Caco-2 (cell line): Measurements from ENCODE around the gene ROBO1. TPM values are rescaled to one million over a fixed set of nuclear protein-coding genes. Genes with fewer than 3 reads are reported as not detected.
A peak's percentile ranks its signal among the peaks of the same experiment; 100 is the strongest.

ENCODE experiments used
- BruUV-seq: library from RNA; stranded (reverse); fragments of 400-500 nt; replicated peaks from 2 replicates; lab custom pipeline; 2021; lab: Mats Ljungman, UMichigan
- CTCF ChIA-PET: fragments of 300-600 bp; sonication (Branson Sonifier 250); formaldehyde crosslinking; loops from one replicate; lab custom pipeline; 2022; ENCODE audit warnings: antibody characterized with exemption; lab: Charles Lee
- POLR2A ChIA-PET: fragments of 300-600 bp; sonication (Branson Sonifier 250); formaldehyde crosslinking; loops from one replicate; lab custom pipeline; 2022; ENCODE audit warnings: antibody characterized with exemption; lab: Charles Lee
- DNase-seq, 2 experiments: peaks; one replicate each; pipeline versions ENCODE4 v3.0.0 to v3.0.0-alpha.2; 2020 to 2022
- H3K27me3 ChIP-seq: replicated peaks from 2 replicates; pipeline ENCODE4 v1.6.0; 2011; ENCODE audit warnings: low read length; ENCODE audit not compliant: control insufficient read depth, insufficient read depth
- H3K36me3 ChIP-seq: 2 replicates; pipeline ENCODE4 v1.5.1; 2011; ENCODE audit warnings: low read length; ENCODE audit not compliant: control insufficient read depth, insufficient read depth
- H3K4me1 ChIP-seq: fragments of 250-450 bp; sonication (Bioruptor Pico); 2 replicates; pipeline ENCODE4 v1.5.1; 2020; ENCODE audit warnings: mild to moderate bottlenecking
- H3K4me3 ChIP-seq: 2 replicates; pipeline ENCODE4 v1.5.1; 2011; ENCODE audit warnings: low read depth, mild to moderate bottlenecking, control low read depth, low read length
- H3K9me3 ChIP-seq: fragments of 250-450 bp; sonication (Bioruptor Pico); 2 replicates; pipeline ENCODE4 v1.5.1; 2020; ENCODE audit warnings: mild to moderate bottlenecking, moderate library complexity
- H3K27ac Mint-ChIP-seq: one replicate; pipeline ENCODE4 v1.8.0; 2022; ENCODE audit warnings: mixed read lengths; ENCODE audit not compliant: unreplicated experiment
- H3K27me3 Mint-ChIP-seq: one replicate; pipeline ENCODE4 v1.8.0; 2022; ENCODE audit warnings: mixed read lengths; ENCODE audit not compliant: insufficient read depth, unreplicated experiment
- H3K36me3 Mint-ChIP-seq: one replicate; pipeline ENCODE4 v1.8.0; 2022; ENCODE audit warnings: mild to moderate bottlenecking, mixed read lengths; ENCODE audit not compliant: insufficient read depth, unreplicated experiment
- H3K4me1 Mint-ChIP-seq: one replicate; pipeline ENCODE4 v1.8.0; 2022; ENCODE audit warnings: low read depth, mixed read lengths; ENCODE audit not compliant: unreplicated experiment
- H3K4me3 Mint-ChIP-seq: one replicate; pipeline ENCODE4 v1.8.0; 2022; ENCODE audit warnings: mild to moderate bottlenecking, moderate library complexity, mixed read lengths; ENCODE audit not compliant: unreplicated experiment
- H3K9me3 Mint-ChIP-seq: one replicate; pipeline ENCODE4 v1.8.0; 2022; ENCODE audit warnings: mixed read lengths; ENCODE audit not compliant: unreplicated experiment
- intact Hi-C: fragments of 100-400 bp; cut with micrococcal nuclease; formaldehyde crosslinking; loops from one replicate; pipeline ENCODE4 v1.10.0; 2022; ENCODE audit not compliant: unreplicated experiment
- total RNA-seq: library from RNA; stranded (reverse); gene quantifications from 2 replicates; pipeline ENCODE4 v1.2.3, GENCODE V29; 2022
- TF ChIP-seq, protein P1 (sequence below), 2 experiments: fragments of 200-600 bp in 1 of 2; IDR thresholded peaks; 1 replicate in 1 of 2; 2 replicates in 1 of 2; pipeline versions ENCODE4 v1.5.1 to v1.8.0; 2011 to 2022; ENCODE audit warnings: antibody characterized with exemption in 1 of 2, control low read depth in 1 of 2, inconsistent platforms in 1 of 2, low read depth in 1 of 2, low read length in 1 of 2, mild to moderate bottlenecking in 1 of 2, moderate library complexity in 1 of 2; ENCODE audit not compliant: insufficient read depth in 1 of 2, severe bottlenecking in 1 of 2, unreplicated experiment in 1 of 2

Gene ROBO1
- total RNA-seq, 1 experiment from 2014 or later, result 1.8 TPM

DNA sequence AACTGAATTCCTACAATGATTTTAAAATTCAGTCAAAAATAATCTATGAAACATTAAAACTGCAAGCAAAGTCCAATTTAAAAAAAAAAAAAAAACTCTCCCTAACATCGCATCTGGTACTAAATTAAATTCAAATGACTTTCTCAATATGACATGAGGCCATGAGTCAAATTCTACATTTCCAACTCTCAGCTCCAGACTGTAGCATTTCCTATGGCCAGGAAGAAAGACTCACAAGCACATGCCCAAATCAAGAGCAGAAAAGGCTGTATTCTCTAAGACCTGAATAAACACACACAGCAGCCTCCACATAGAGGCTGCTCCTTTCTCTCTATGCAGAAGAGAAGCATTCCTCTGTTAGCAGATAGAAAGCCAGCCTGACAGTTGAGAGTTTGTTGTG lies 729.2 kb downstream of the ROBO1 start:
- Mint-ChIP-seq H3K4me3 (no peak overlapping the region), H3K9me3 (no peaks in the 10 kb centered on the region), H3K4me1 (no peaks in the 10 kb centered on the region), H3K36me3 (no peaks in the 10 kb centered on the region), H3K27me3 (peaks cover 2% of the 10 kb centered on the region), H3K27ac (no peak overlapping the region)
- no peaks in the 10 kb centered on the region for H3K9me3 ChIP-seq
- no peaks in the 10 kb centered on the region for H3K4me1 ChIP-seq
- H3K36me3 ChIP-seq, result no peaks in the 10 kb centered on the region
- TF ChIP-seq, protein P1, sequence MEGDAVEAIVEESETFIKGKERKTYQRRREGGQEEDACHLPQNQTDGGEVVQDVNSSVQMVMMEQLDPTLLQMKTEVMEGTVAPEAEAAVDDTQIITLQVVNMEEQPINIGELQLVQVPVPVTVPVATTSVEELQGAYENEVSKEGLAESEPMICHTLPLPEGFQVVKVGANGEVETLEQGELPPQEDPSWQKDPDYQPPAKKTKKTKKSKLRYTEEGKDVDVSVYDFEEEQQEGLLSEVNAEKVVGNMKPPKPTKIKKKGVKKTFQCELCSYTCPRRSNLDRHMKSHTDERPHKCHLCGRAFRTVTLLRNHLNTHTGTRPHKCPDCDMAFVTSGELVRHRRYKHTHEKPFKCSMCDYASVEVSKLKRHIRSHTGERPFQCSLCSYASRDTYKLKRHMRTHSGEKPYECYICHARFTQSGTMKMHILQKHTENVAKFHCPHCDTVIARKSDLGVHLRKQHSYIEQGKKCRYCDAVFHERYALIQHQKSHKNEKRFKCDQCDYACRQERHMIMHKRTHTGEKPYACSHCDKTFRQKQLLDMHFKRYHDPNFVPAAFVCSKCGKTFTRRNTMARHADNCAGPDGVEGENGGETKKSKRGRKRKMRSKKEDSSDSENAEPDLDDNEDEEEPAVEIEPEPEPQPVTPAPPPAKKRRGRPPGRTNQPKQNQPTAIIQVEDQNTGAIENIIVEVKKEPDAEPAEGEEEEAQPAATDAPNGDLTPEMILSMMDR (IDR thresholded peaks at IDR 0.05; ENCODE audit: insufficient read depth in 1 of 2, low read depth in 1 of 2, low read length in 1 of 2, severe bottlenecking in 1 of 2, unreplicated experiment in 1 of 2), result no peak
- BruUV-seq, result no TSS peak
- ChIA-PET POLR2A (no interaction called here), CTCF (no interaction called here)
- no peak for DNase-seq
- intact Hi-C loops, result no loop called here
- no peak overlapping the region for H3K4me3 ChIP-seq
- no peaks in the 10 kb centered on the region for H3K27me3 ChIP-seq

DNA sequence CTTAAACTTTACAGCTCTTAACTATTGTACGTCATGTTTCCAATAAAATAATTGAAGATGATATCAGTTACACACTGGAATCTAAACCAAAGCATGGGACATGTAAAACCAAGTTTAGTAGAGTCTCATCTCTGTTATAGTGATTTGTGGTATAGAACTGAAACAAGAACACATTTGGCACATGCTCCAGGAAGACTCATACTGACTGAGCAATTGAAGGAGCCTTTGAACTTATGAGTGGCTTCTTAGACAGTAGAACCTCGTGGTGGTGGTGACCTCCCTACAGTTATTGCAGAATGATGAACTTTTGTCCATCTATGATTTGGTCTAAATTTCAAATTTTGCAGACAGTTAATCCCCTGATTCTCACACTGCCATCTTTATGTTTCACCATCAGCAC lies 729.7 kb downstream of the ROBO1 start:
- ChIA-PET POLR2A (no interaction called here), CTCF (no interaction called here)
- no peaks in the 10 kb centered on the region for H3K36me3 ChIP-seq
- TF ChIP-seq, protein P1 (IDR thresholded peaks at IDR 0.05; ENCODE audit: insufficient read depth in 1 of 2, low read depth in 1 of 2, low read length in 1 of 2, severe bottlenecking in 1 of 2, unreplicated experiment in 1 of 2), result no peak
- no peak for DNase-seq
- Mint-ChIP-seq H3K4me1 (no peaks in the 10 kb centered on the region), H3K27ac (no peak overlapping the region), H3K27me3 (peaks cover 2% of the 10 kb centered on the region), H3K36me3 (no peaks in the 10 kb centered on the region), H3K4me3 (no peak overlapping the region), H3K9me3 (no peaks in the 10 kb centered on the region)
- intact Hi-C loops, result no loop called here
- BruUV-seq, result no TSS peak
- no peaks in the 10 kb centered on the region for H3K4me1 ChIP-seq
- no peaks in the 10 kb centered on the region for H3K27me3 ChIP-seq
- no peaks in the 10 kb centered on the region for H3K9me3 ChIP-seq
- H3K4me3 ChIP-seq, result no peak overlapping the region

DNA sequence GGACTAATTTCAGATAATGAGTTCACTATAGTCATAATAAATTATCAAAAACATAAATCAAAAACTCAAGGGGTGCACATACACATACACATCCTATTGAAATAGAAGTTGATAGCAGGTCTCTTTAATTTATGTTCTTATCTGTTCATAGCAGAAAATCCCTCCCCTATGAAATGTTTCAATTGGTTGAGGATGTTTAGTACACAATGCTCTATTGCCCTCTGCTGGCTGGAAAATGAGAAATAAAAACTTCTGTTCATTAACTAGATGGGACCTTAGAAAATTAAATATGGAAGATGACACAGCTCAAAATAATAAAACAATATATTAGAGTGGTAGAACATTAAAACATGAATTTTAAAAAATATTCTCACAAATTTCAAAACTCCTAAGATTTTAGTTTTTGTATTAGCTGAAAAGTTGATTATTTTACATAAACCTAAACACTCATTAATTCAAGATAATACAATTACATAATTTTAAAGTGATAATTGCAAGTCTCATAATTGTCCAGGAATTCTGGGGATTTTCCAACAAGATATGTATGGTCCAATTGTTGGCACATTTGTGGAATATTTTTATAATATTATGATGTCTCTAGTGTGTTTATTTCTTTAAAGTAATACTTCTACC lies 735.0 kb downstream of the ROBO1 start:
- Mint-ChIP-seq H3K27ac (no peak overlapping the region), H3K4me3 (no peak overlapping the region), H3K36me3 (no peaks in the 10 kb centered on the region), H3K27me3 (no peaks in the 10 kb centered on the region), H3K4me1 (no peaks in the 10 kb centered on the region), H3K9me3 (no peaks in the 10 kb centered on the region)
- no peaks in the 10 kb centered on the region for H3K9me3 ChIP-seq
- H3K36me3 ChIP-seq, result no peaks in the 10 kb centered on the region
- peak in 1 of 2 experiments; percentile 43 for DNase-seq
- ChIA-PET CTCF (interaction anchor here (1.5 kb wide), 1 partner anchor 371 kb away, joined by 3 read pairs; no protein-coding TSS in a partner anchor), POLR2A (no interaction called here)
- intact Hi-C loops, result loop anchor here (1.0 to 5.0 kb wide), 4 partner anchors 14 to 374 kb away; no protein-coding TSS in a partner anchor
- H3K4me3 ChIP-seq, result no peak overlapping the region
- TF ChIP-seq, protein P1 (IDR thresholded peaks at IDR 0.05; ENCODE audit: insufficient read depth in 1 of 2, low read depth in 1 of 2, low read length in 1 of 2, severe bottlenecking in 1 of 2, unreplicated experiment in 1 of 2), result peak; percentile 45 to 56
- no TSS peak for BruUV-seq
- H3K27me3 ChIP-seq, result no peaks in the 10 kb centered on the region
- H3K4me1 ChIP-seq, result no peaks in the 10 kb centered on the region
